ENCODE results near the gene RBBP5.
A peak's percentile ranks its signal among the peaks of the same experiment; 100 is the strongest.
"Not testable (repeated sequence)": the region's sequence is repeated elsewhere in the genome, so short reads cannot be mapped to it uniquely, and the experiment has no call there.

The RBBP5 gene

GRCh38 chr1:205121660-205122488, at the start of gene RBBP5:
TSS of gene RBBP5 (minus strand) at chr1:205121978. CDS start at chr1:205121873, 105 bp downstream.
- peak; percentile 83 for DNase-seq (ENCODE audit: low read depth)

- DNase-seq (ENCODE audit: low read depth) = no peak
Observed at GRCh38 chr1:205171369-205171768, 49.6 kb upstream of the RBBP5 start.

- no peak for DNase-seq (ENCODE audit: low read depth)
Observed at GRCh38 chr1:205170532-205171269, 48.9 kb upstream of the RBBP5 start.

- no peak for DNase-seq (ENCODE audit: low read depth)
Observed at GRCh38 chr1:205169248-205169647, 47.5 kb upstream of the RBBP5 start.

GRCh38 chr1:205168291-205168690, 46.5 kb upstream of the RBBP5 start:
- no peak for DNase-seq (ENCODE audit: low read depth)

GRCh38 chr1:205162301-205162700, 40.5 kb upstream of the RBBP5 start:
- DNase-seq (ENCODE audit: low read depth) = no peak

- no peak for DNase-seq (ENCODE audit: low read depth)
Observed at GRCh38 chr1:205161076-205161475, 39.3 kb upstream of the RBBP5 start.

- DNase-seq (ENCODE audit: low read depth) = no peak
Observed at GRCh38 chr1:205158048-205158616, 36.4 kb upstream of the RBBP5 start.

GRCh38 chr1:205155665-205156377, 34.0 kb upstream of the RBBP5 start:
- DNase-seq (ENCODE audit: low read depth) = not testable (repeated sequence)

- no peak for DNase-seq (ENCODE audit: low read depth)
Observed at GRCh38 chr1:205152505-205152904, 30.7 kb upstream of the RBBP5 start.

- no peak for DNase-seq (ENCODE audit: low read depth)
Observed at GRCh38 chr1:205150651-205151428, 29.1 kb upstream of the RBBP5 start.

GRCh38 chr1:205147191-205147835, 25.5 kb upstream of the RBBP5 start:
- peak; percentile 80 for DNase-seq (ENCODE audit: low read depth)

GRCh38 chr1:205144751-205145150, 23.0 kb upstream of the RBBP5 start:
- peak; percentile 41 for DNase-seq (ENCODE audit: low read depth)

GRCh38 chr1:205144046-205144720, 22.4 kb upstream of the RBBP5 start:
- no peak for DNase-seq (ENCODE audit: low read depth)

- DNase-seq (ENCODE audit: low read depth) = no peak
Observed at GRCh38 chr1:205142102-205142469, 20.3 kb upstream of the RBBP5 start.

GRCh38 chr1:205141236-205142101, 19.7 kb upstream of the RBBP5 start:
- peak; percentile 34 for DNase-seq (ENCODE audit: low read depth)

GRCh38 chr1:205140113-205140512, 18.3 kb upstream of the RBBP5 start:
- no peak for DNase-seq (ENCODE audit: low read depth)

GRCh38 chr1:205137901-205138300, 16.1 kb upstream of the RBBP5 start:
- no peak for DNase-seq (ENCODE audit: low read depth)

- no peak for DNase-seq (ENCODE audit: low read depth)
Observed at GRCh38 chr1:205133287-205133686, 11.5 kb upstream of the RBBP5 start.

Measured in GM04503 (cell line).